H1 (cell line): ENCODE data around the gene LRRC28. TPM values are rescaled to one million over a fixed set of nuclear protein-coding genes. Genes with fewer than 3 reads are reported as not detected.

Experiments used
- RAD21 ChIP-seq, 2 experiments: IDR thresholded peaks in 1 of 2; conservative IDR thresholded peaks in 1 of 2; 2 replicates each; pipeline ENCODE4 v1.6.1; 2011; ENCODE audit warnings: low read depth in 2 of 2, low read length in 2 of 2, improper control_type of control experiment in 1 of 2, inconsistent platforms in 1 of 2, mild to moderate bottlenecking in 1 of 2, moderate library complexity in 1 of 2
- polyA plus RNA-seq, 7 experiments: library from polyadenylated mRNA; depleted of rRNA in 3 of 7; stranded (reverse) in 5 of 7; unstranded in 2 of 7; fragments of >200 nt in 5 of 7; fragments of 200-250 nt in 2 of 7; gene quantifications; 1 replicate in 5 of 7; 2 replicates in 1 of 7; 4 replicates in 1 of 7; pipeline versions ENCODE4 v1.2.1 to v1.2.3, GENCODE V29; 2011 to 2013; ENCODE audit warnings: missing spikeins in 2 of 7, mixed read lengths in 2 of 7
- total RNA-seq: library from RNA; stranded (reverse); fragmentation: NEBNext Ultra II Directional; extraction: Animal tissue kit (Norgen Biotek cat#: 25700); gene quantifications from 2 replicates; pipeline ENCODE4 v1.2.1, GENCODE V29; 2021
- TF ChIP-seq, protein P1 (sequence below): fragments of 300-600 bp; sonication (generic); IDR thresholded peaks from 2 replicates; pipeline ENCODE4 v1.7.1; 2012; ENCODE audit warnings: low read length, moderate library complexity, mild to moderate bottlenecking, inconsistent platforms; ENCODE audit not compliant: insufficient replicate concordance
- TF ChIP-seq, protein P2 (sequence below), 3 experiments: IDR thresholded peaks; 1 replicate in 2 of 3; 2 replicates in 1 of 3; pipeline versions ENCODE4 v1.5.1 to v1.6.1; 2011; ENCODE audit warnings: low read length in 3 of 3, mild to moderate bottlenecking in 3 of 3, inconsistent platforms in 2 of 3, low read depth in 1 of 3, moderate library complexity in 1 of 3; ENCODE audit not compliant: insufficient read depth in 1 of 3; ENCODE audit errors: control extremely low read depth in 1 of 3

Gene LRRC28
- total and polyA plus RNA-seq, 2 of the 8 experiments (the other 6 are each of a cell fraction or from before 2014, with no cell fraction given), result 20.2 to 23.3 TPM

DNA sequence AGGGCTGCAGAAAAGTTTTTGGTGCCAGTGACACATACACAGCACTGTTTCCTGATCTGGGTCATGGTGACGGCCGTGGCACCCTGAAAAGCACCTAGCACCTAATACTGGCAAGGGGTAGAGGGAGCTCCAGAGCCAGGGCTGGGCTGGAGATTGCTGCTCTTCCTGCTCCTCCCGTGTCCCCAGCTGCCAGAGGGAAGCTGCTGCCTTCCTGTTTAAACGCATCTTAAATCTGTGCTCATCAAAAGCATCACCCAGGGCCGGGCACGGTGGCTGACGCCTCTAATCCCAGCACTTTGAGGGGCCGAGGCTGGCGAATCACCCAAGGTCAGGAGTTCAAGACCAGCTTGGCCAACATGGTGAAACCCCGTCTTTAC lies 157.8 kb downstream of the LRRC28 start (continued):
- TF ChIP-seq, protein P1, sequence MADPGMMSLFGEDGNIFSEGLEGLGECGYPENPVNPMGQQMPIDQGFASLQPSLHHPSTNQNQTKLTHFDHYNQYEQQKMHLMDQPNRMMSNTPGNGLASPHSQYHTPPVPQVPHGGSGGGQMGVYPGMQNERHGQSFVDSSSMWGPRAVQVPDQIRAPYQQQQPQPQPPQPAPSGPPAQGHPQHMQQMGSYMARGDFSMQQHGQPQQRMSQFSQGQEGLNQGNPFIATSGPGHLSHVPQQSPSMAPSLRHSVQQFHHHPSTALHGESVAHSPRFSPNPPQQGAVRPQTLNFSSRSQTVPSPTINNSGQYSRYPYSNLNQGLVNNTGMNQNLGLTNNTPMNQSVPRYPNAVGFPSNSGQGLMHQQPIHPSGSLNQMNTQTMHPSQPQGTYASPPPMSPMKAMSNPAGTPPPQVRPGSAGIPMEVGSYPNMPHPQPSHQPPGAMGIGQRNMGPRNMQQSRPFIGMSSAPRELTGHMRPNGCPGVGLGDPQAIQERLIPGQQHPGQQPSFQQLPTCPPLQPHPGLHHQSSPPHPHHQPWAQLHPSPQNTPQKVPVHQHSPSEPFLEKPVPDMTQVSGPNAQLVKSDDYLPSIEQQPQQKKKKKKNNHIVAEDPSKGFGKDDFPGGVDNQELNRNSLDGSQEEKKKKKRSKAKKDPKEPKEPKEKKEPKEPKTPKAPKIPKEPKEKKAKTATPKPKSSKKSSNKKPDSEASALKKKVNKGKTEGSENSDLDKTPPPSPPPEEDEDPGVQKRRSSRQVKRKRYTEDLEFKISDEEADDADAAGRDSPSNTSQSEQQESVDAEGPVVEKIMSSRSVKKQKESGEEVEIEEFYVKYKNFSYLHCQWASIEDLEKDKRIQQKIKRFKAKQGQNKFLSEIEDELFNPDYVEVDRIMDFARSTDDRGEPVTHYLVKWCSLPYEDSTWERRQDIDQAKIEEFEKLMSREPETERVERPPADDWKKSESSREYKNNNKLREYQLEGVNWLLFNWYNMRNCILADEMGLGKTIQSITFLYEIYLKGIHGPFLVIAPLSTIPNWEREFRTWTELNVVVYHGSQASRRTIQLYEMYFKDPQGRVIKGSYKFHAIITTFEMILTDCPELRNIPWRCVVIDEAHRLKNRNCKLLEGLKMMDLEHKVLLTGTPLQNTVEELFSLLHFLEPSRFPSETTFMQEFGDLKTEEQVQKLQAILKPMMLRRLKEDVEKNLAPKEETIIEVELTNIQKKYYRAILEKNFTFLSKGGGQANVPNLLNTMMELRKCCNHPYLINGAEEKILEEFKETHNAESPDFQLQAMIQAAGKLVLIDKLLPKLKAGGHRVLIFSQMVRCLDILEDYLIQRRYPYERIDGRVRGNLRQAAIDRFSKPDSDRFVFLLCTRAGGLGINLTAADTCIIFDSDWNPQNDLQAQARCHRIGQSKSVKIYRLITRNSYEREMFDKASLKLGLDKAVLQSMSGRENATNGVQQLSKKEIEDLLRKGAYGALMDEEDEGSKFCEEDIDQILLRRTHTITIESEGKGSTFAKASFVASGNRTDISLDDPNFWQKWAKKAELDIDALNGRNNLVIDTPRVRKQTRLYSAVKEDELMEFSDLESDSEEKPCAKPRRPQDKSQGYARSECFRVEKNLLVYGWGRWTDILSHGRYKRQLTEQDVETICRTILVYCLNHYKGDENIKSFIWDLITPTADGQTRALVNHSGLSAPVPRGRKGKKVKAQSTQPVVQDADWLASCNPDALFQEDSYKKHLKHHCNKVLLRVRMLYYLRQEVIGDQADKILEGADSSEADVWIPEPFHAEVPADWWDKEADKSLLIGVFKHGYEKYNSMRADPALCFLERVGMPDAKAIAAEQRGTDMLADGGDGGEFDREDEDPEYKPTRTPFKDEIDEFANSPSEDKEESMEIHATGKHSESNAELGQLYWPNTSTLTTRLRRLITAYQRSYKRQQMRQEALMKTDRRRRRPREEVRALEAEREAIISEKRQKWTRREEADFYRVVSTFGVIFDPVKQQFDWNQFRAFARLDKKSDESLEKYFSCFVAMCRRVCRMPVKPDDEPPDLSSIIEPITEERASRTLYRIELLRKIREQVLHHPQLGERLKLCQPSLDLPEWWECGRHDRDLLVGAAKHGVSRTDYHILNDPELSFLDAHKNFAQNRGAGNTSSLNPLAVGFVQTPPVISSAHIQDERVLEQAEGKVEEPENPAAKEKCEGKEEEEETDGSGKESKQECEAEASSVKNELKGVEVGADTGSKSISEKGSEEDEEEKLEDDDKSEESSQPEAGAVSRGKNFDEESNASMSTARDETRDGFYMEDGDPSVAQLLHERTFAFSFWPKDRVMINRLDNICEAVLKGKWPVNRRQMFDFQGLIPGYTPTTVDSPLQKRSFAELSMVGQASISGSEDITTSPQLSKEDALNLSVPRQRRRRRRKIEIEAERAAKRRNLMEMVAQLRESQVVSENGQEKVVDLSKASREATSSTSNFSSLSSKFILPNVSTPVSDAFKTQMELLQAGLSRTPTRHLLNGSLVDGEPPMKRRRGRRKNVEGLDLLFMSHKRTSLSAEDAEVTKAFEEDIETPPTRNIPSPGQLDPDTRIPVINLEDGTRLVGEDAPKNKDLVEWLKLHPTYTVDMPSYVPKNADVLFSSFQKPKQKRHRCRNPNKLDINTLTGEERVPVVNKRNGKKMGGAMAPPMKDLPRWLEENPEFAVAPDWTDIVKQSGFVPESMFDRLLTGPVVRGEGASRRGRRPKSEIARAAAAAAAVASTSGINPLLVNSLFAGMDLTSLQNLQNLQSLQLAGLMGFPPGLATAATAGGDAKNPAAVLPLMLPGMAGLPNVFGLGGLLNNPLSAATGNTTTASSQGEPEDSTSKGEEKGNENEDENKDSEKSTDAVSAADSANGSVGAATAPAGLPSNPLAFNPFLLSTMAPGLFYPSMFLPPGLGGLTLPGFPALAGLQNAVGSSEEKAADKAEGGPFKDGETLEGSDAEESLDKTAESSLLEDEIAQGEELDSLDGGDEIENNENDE, result no peak
- peak; percentile 85 to 88 for TF ChIP-seq RAD21 (IDR thresholded peaks at IDR 0.05 in 1 of 2, conservative IDR thresholded peaks at IDR 0.05 in 1 of 2; ENCODE audit: low read depth in 2 of 2, low read length in 2 of 2)
- TF ChIP-seq, protein P2, sequence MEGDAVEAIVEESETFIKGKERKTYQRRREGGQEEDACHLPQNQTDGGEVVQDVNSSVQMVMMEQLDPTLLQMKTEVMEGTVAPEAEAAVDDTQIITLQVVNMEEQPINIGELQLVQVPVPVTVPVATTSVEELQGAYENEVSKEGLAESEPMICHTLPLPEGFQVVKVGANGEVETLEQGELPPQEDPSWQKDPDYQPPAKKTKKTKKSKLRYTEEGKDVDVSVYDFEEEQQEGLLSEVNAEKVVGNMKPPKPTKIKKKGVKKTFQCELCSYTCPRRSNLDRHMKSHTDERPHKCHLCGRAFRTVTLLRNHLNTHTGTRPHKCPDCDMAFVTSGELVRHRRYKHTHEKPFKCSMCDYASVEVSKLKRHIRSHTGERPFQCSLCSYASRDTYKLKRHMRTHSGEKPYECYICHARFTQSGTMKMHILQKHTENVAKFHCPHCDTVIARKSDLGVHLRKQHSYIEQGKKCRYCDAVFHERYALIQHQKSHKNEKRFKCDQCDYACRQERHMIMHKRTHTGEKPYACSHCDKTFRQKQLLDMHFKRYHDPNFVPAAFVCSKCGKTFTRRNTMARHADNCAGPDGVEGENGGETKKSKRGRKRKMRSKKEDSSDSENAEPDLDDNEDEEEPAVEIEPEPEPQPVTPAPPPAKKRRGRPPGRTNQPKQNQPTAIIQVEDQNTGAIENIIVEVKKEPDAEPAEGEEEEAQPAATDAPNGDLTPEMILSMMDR (IDR thresholded peaks at IDR 0.05; ENCODE audit: control extremely low read depth in 1 of 3, insufficient read depth in 1 of 3, low read depth in 1 of 3, low read length in 3 of 3), result peak; percentile 69 to 80 (median 78)
